Measurements from ENCODE around the gene TRAF3. TPM values are rescaled to one million over a fixed set of nuclear protein-coding genes. Genes with fewer than 3 reads are reported as not detected.

Gene TRAF3
- total RNA-seq, 2 experiments from 2014 or later: 39.1 to 40.2 TPM

GRCh38 chr14:102908766-102909455, 131.7 kb downstream of the TRAF3 start:
- Mint-ChIP-seq H3K4me1 (ENCODE audit: low read depth) (no peaks in the 10 kb centered on the region), H3K36me3 (ENCODE audit: low read depth) (peaks cover 6% of the 10 kb centered on the region), H3K4me3 (no peak overlapping the region), H3K27me3 (no peaks in the 10 kb centered on the region), H3K9me3 (no peaks in the 10 kb centered on the region), H3K27ac (no peak overlapping the region)
- DNase-seq (no peak), ATAC-seq (no peak)
- intact Hi-C loops (cut with micrococcal nuclease): no loop called here
- CTCF ChIA-PET: no interaction called here
- no peak for TF ChIP-seq CTCF (IDR thresholded peaks at IDR 0.05)
- POLR2A ChIA-PET: no interaction called here

DNA sequence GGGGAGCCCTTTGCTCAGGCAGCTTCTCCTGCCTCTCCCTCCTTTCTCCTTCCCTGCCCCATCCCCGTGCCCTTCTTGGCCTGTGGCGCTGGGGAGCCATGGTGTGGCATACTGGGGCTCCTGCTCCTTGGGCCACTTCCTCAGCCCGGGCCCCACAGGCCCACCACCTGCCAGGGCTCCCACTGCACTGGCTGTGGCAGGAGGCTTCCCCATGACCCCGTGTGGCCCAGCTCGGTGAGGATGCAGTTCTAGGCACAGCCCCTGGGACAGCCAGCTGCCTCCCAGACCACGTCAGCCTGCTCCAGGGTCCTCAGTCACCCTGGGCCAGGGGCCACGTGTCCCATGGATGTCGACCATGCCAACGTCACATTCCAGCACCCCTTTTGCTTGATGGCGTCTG, 132.2 kb downstream of the TRAF3 start:
- ChIA-PET POLR2A (no interaction called here), CTCF (no interaction called here)
- no peak for ATAC-seq
- H3K9me3 Mint-ChIP-seq: no peaks in the 10 kb centered on the region
- no peak overlapping the region for H3K4me3 Mint-ChIP-seq
- no peak for TF ChIP-seq CTCF (IDR thresholded peaks at IDR 0.05)
- no peak for DNase-seq
- H3K27me3 Mint-ChIP-seq: no peaks in the 10 kb centered on the region
- intact Hi-C loops (cut with micrococcal nuclease): no loop called here
- H3K4me1 Mint-ChIP-seq (ENCODE audit: low read depth): no peaks in the 10 kb centered on the region
- peaks cover 5% of the 10 kb centered on the region for H3K36me3 Mint-ChIP-seq (ENCODE audit: low read depth)
- H3K27ac Mint-ChIP-seq: no peak overlapping the region

DNA sequence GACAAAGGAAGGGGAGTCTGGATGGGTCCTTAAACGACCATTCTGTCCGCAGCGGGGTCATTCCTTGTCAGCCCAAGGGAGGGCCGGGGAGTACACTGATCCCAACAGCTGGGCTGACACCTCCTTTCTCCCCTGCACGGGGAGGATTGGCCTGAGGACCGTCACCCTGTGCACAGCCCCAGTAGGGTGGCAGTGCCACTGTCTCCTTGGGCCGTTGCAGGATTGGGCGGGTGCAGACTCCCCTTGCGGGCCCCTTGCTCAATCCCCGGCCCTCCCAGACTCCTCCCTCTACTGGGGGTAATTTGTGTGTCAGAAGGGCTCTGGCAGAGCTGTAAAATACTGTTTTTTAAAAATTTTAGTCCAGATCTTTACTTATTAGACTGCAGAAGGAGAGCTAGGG, 132.7 kb downstream of the TRAF3 start:
- intact Hi-C loops (cut with micrococcal nuclease): no loop called here
- H3K27ac Mint-ChIP-seq: no peak overlapping the region
- H3K9me3 Mint-ChIP-seq: no peaks in the 10 kb centered on the region
- H3K4me3 Mint-ChIP-seq: no peak overlapping the region
- DNase-seq (no peak), ATAC-seq (no peak)
- H3K4me1 Mint-ChIP-seq (ENCODE audit: low read depth): no peaks in the 10 kb centered on the region
- no peak for TF ChIP-seq CTCF (IDR thresholded peaks at IDR 0.05)
- no peaks in the 10 kb centered on the region for H3K27me3 Mint-ChIP-seq
- ChIA-PET CTCF (no interaction called here), POLR2A (no interaction called here)
- H3K36me3 Mint-ChIP-seq (ENCODE audit: low read depth): peaks cover 5% of the 10 kb centered on the region

GRCh38 chr14:102910442-102910841, 133.2 kb downstream of the TRAF3 start:
- intact Hi-C loops (cut with micrococcal nuclease): no loop called here
- DNase-seq: no peak
- POLR2A ChIA-PET: no interaction called here
- no peak overlapping the region for H3K4me3 Mint-ChIP-seq
- no peak for ATAC-seq
- TF ChIP-seq CTCF (IDR thresholded peaks at IDR 0.05): no peak
- H3K27ac Mint-ChIP-seq: no peak overlapping the region
- no peaks in the 10 kb centered on the region for H3K27me3 Mint-ChIP-seq
- H3K9me3 Mint-ChIP-seq: no peaks in the 10 kb centered on the region
- peaks cover 3% of the 10 kb centered on the region for H3K36me3 Mint-ChIP-seq (ENCODE audit: low read depth)
- CTCF ChIA-PET: no interaction called here
- no peaks in the 10 kb centered on the region for H3K4me1 Mint-ChIP-seq (ENCODE audit: low read depth)

DNA sequence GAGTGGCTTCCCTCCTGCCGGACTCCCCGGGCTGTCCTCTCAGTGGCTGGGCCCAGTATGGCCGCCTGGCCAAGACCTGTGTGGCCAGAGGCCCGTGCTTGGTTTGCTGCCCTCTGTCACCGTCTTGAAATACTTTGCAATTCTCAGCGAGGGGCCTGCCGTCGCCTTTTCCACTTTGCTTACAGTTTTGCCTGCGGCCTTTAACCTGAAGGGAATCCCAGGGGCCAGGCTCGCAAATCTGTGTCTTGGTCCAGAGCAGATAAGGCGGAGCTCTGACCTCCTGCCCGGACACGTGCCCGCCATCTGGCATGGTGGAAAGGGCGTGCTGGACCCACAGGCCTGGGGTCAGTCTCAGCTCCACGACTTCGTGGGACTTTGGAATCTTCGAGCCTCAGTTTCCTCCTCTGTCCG, 134.3 kb downstream of the TRAF3 start:
- no peak for TF ChIP-seq CTCF (IDR thresholded peaks at IDR 0.05)
- no peaks in the 10 kb centered on the region for H3K36me3 Mint-ChIP-seq (ENCODE audit: low read depth)
- POLR2A ChIA-PET: no interaction called here
- no peak for DNase-seq
- intact Hi-C loops (cut with micrococcal nuclease): no loop called here
- no peaks in the 10 kb centered on the region for H3K9me3 Mint-ChIP-seq
- H3K27ac Mint-ChIP-seq: no peak overlapping the region
- CTCF ChIA-PET: no interaction called here
- no peaks in the 10 kb centered on the region for H3K27me3 Mint-ChIP-seq
- no peaks in the 10 kb centered on the region for H3K4me1 Mint-ChIP-seq (ENCODE audit: low read depth)
- no peak overlapping the region for H3K4me3 Mint-ChIP-seq
- ATAC-seq: no peak
